ENCODE data around the gene IP6K1. TPM values are rescaled to one million over a fixed set of nuclear protein-coding genes. Genes with fewer than 3 reads are reported as not detected.

Gene IP6K1
- total and polyA plus RNA-seq, 2 donors (not counting 1 experiment from before 2014, with no cell fraction given) = 27.8 to 77.8 TPM

- H3K27me3 Mint-ChIP-seq = no peaks in the 10 kb centered on the region
- no peak for DNase-seq
- peak overlapping the region; percentile 99 for H3K27ac Mint-ChIP-seq
- peaks cover 17 to 32% of the 10 kb centered on the region in 2 donors for H3K4me1 ChIP-seq (ENCODE audit: control insufficient read depth in 2 of 2, insufficient read depth in 2 of 2, low read length in 2 of 2)
- ChIA-PET CTCF (interaction anchor here (0.9 to 2.8 kb wide), 5 partner anchors 15 to 248 kb away, joined by 3 to 15 read pairs (median 6); partner anchors contain the start of genes AMIGO3 and INKA1), POLR2A (interaction anchor here (0.5 to 3.1 kb wide), 4 partner anchors 16 to 1712 kb away, joined by 3 to 13 read pairs (median 7); partner anchors contain the start of genes DCAF1, INKA1 and UBA7)
- H3K9me3 ChIP-seq (ENCODE audit: control extremely low read depth in 1 of 3, control insufficient read depth in 2 of 3, insufficient read depth in 1 of 3, low read length in 2 of 3) = no peaks in the 10 kb centered on the region
- H3K79me2 ChIP-seq (ENCODE audit: control insufficient read depth, insufficient read depth, low read length) = peaks cover 45% of the 10 kb centered on the region
- no peak overlapping the region for H3K27ac ChIP-seq (ENCODE audit: low read length in 2 of 2)
- no peak overlapping the region for H3K4me2 ChIP-seq (replicated peaks; ENCODE audit: low read depth, low read length, poor library complexity, severe bottlenecking)
- peaks cover 24% of the 10 kb centered on the region for H3K4me1 Mint-ChIP-seq
- no peak for ATAC-seq (ENCODE audit: low read depth)
- no peaks in the 10 kb centered on the region for H3K9me3 Mint-ChIP-seq (ENCODE audit: insufficient read depth)
- TF ChIP-seq CTCF (IDR thresholded peaks at IDR 0.05) (no peak), EZH2 (IDR thresholded peaks at IDR 0.05; ENCODE audit: borderline replicate concordance, insufficient read depth, low read depth, low read length, poor library complexity, severe bottlenecking) (no peak)
- peaks cover 0 to 6% of the 10 kb centered on the region in 2 experiments for H3K36me3 ChIP-seq (replicated peaks in 1 of 2; ENCODE audit: control extremely low read depth in 1 of 2, control insufficient read depth in 1 of 2, extremely low read depth in 1 of 2, insufficient read depth in 2 of 2, low read length in 1 of 2)
- H2AFZ ChIP-seq (ENCODE audit: insufficient read depth, low read depth, low read length, poor library complexity, severe bottlenecking) = peak overlapping the region; percentile 93
- no peak overlapping the region for H3K4me3 ChIP-seq (ENCODE audit: control extremely low read depth in 1 of 5, extremely low read depth in 1 of 5, insufficient read depth in 1 of 5, low read depth in 2 of 5, low read length in 4 of 5)
- intact Hi-C loops (cut with micrococcal nuclease) = loop anchor here (5.0 to 10.0 kb wide), 3 partner anchors 47 to 300 kb away; partner anchors contain the start of genes RBM5 and RBM6
- peak overlapping the region; percentile 84 for H3K9ac ChIP-seq (ENCODE audit: low read length)
- H4K20me1 ChIP-seq (ENCODE audit: control insufficient read depth, insufficient read depth, low read length, poor library complexity, severe bottlenecking) = no peaks in the 10 kb centered on the region
- 75% methylated on average over 4 of the region's 5 CpGs for WGBS (ENCODE audit: insufficient coverage)
- H3K4me3 Mint-ChIP-seq = peak overlapping the region; percentile 97
- no peaks in the 10 kb centered on the region for H3K27me3 ChIP-seq (replicated peaks in 1 of 4; ENCODE audit: control extremely low read depth in 1 of 4, control insufficient read depth in 3 of 4, insufficient read depth in 4 of 4, low read length in 3 of 4)
Measured at GRCh38 chr3:49787536-49787935, 1.2 kb upstream of the IP6K1 start.

- peak overlapping the region; percentile 84 for H3K4me2 ChIP-seq (replicated peaks; ENCODE audit: low read depth, low read length, poor library complexity, severe bottlenecking)
- H3K9me3 ChIP-seq (ENCODE audit: control extremely low read depth in 1 of 3, control insufficient read depth in 2 of 3, insufficient read depth in 1 of 3, low read length in 2 of 3) = no peaks in the 10 kb centered on the region
- CTCF ChIA-PET = interaction anchor here (0.9 to 2.8 kb wide), 5 partner anchors 15 to 247 kb away, joined by 3 to 15 read pairs (median 6); partner anchors contain the start of genes AMIGO3 and INKA1
- H3K36me3 ChIP-seq (replicated peaks in 1 of 2; ENCODE audit: control extremely low read depth in 1 of 2, control insufficient read depth in 1 of 2, extremely low read depth in 1 of 2, insufficient read depth in 2 of 2, low read length in 1 of 2) = peaks cover 0 to 6% of the 10 kb centered on the region in 2 experiments
- H3K4me3 Mint-ChIP-seq = peak overlapping the region; percentile 97
- peaks cover 49% of the 10 kb centered on the region for H3K79me2 ChIP-seq (ENCODE audit: control insufficient read depth, insufficient read depth, low read length)
- ATAC-seq (ENCODE audit: low read depth) (no peak), DNase-seq (no peak)
- peak overlapping the region; percentile 99 for H3K27ac Mint-ChIP-seq
- WGBS (ENCODE audit: insufficient coverage) = 25% methylated on average over 2 of the region's 3 CpGs
- intact Hi-C loops (cut with micrococcal nuclease) = loop anchor here (5.0 to 10.0 kb wide), 3 partner anchors 48 to 300 kb away; partner anchors contain the start of genes RBM5 and RBM6
- H4K20me1 ChIP-seq (ENCODE audit: control insufficient read depth, insufficient read depth, low read length, poor library complexity, severe bottlenecking) = peaks cover 2% of the 10 kb centered on the region
- peaks cover 24% of the 10 kb centered on the region for H3K4me1 Mint-ChIP-seq
- no peaks in the 10 kb centered on the region for H3K27me3 ChIP-seq (replicated peaks in 1 of 4; ENCODE audit: control extremely low read depth in 1 of 4, control insufficient read depth in 3 of 4, insufficient read depth in 4 of 4, low read length in 3 of 4)
- H3K27me3 Mint-ChIP-seq = no peaks in the 10 kb centered on the region
- peak overlapping the region; percentile 84 for H3K9ac ChIP-seq (ENCODE audit: low read length)
- POLR2A ChIA-PET = interaction anchor here (1.1 to 3.1 kb wide), 4 partner anchors 16 to 26 kb away, joined by 3 to 13 read pairs (median 10); partner anchors contain the start of genes INKA1 and UBA7
- peak overlapping the region; percentile 94 to 95 for H3K27ac ChIP-seq (ENCODE audit: low read length in 2 of 2)
- H3K9me3 Mint-ChIP-seq (ENCODE audit: insufficient read depth) = no peaks in the 10 kb centered on the region
- peak overlapping the region; percentile 93 for H2AFZ ChIP-seq (ENCODE audit: insufficient read depth, low read depth, low read length, poor library complexity, severe bottlenecking)
- H3K4me3 ChIP-seq (ENCODE audit: control extremely low read depth in 1 of 5, extremely low read depth in 1 of 5, insufficient read depth in 1 of 5, low read depth in 2 of 5, low read length in 4 of 5) = peak overlapping the region; percentile 28 to 98 (median 88)
- H3K4me1 ChIP-seq (ENCODE audit: control insufficient read depth in 2 of 2, insufficient read depth in 2 of 2, low read length in 2 of 2) = peaks cover 17 to 34% of the 10 kb centered on the region in 2 donors
- TF ChIP-seq EZH2 (IDR thresholded peaks at IDR 0.05; ENCODE audit: borderline replicate concordance, insufficient read depth, low read depth, low read length, poor library complexity, severe bottlenecking) = no peak
- no peak for TF ChIP-seq CTCF (IDR thresholded peaks at IDR 0.05)
Measured at GRCh38 chr3:49787182-49787464, 781 bp upstream of the IP6K1 start.
